Smooth muscle cell (in vitro differentiated cells): ENCODE data around the gene CRELD1. TPM values are rescaled to one million over a fixed set of nuclear protein-coding genes. Genes with fewer than 3 reads are reported as not detected.
A peak's percentile ranks its signal among the peaks of the same experiment; 100 is the strongest.

ENCODE experiments used
- DNase-seq: peaks from one replicate; lab custom pipeline; 2025; ENCODE audit not compliant: unreplicated experiment; lab: John Stamatoyannopoulos, UW
- H2AFZ ChIP-seq: fragments of 200-600 bp; sonication (generic); 2 replicates; pipeline ENCODE4 v1.6.0; 2016; ENCODE audit warnings: antibody characterized with exemption, low read depth, mild to moderate bottlenecking
- H3F3A ChIP-seq: fragments of 200-600 bp; sonication (generic); 2 replicates; pipeline ENCODE4 v1.6.0; 2017; ENCODE audit warnings: antibody characterized with exemption, low read depth
- H3K27ac ChIP-seq: fragments of 200-600 bp; sonication (generic); 2 replicates; pipeline ENCODE4 v1.5.1; 2016; ENCODE audit warnings: low read depth, mild to moderate bottlenecking
- H3K27me3 ChIP-seq: fragments of 200-600 bp; sonication (generic); 2 replicates; pipeline ENCODE4 v1.6.1; 2016; ENCODE audit warnings: low read depth, mild to moderate bottlenecking
- H3K36me3 ChIP-seq: fragments of 200-600 bp; sonication (generic); 2 replicates; pipeline ENCODE4 v1.5.1; 2016; ENCODE audit warnings: low read depth
- H3K4me1 ChIP-seq: fragments of 200-600 bp; sonication (generic); 2 replicates; pipeline ENCODE4 v1.5.1; 2016; ENCODE audit warnings: low read depth
- H3K4me2 ChIP-seq: fragments of 200-600 bp; sonication (generic); 2 replicates; pipeline ENCODE4 v1.6.0; 2016; ENCODE audit warnings: mild to moderate bottlenecking
- H3K4me3 ChIP-seq: fragments of 200-600 bp; sonication (generic); 2 replicates; pipeline ENCODE4 v1.5.1; 2016; ENCODE audit warnings: mild to moderate bottlenecking
- H3K79me2 ChIP-seq: fragments of 200-600 bp; sonication (generic); 2 replicates; pipeline ENCODE4 v1.6.0; 2016; ENCODE audit warnings: low read depth, mild to moderate bottlenecking
- H3K9ac ChIP-seq: fragments of 200-600 bp; sonication (generic); 2 replicates; pipeline ENCODE4 v1.6.0; 2016; ENCODE audit warnings: low read depth
- H3K9me3 ChIP-seq: fragments of 200-600 bp; sonication (generic); replicated peaks from 2 replicates; pipeline ENCODE4 v1.5.1; 2016; ENCODE audit warnings: low read depth
- H4K20me1 ChIP-seq: fragments of 200-600 bp; sonication (generic); 2 replicates; pipeline ENCODE4 v1.6.0; 2016; ENCODE audit warnings: low read depth
- WGBS: methylation state at CpG from one replicate; pipeline ENCODE4 v1.1.7; 2016; ENCODE audit warnings: low lambda C conversion rate; 5-methylcytosine and 5-hydroxymethylcytosine counted together
- polyA plus RNA-seq: library from polyadenylated mRNA; unstranded; fragments of >200 nt; fragmentation: Nextera tagmentation; extraction: Ambion mirVana; gene quantifications from 2 replicates; pipeline ENCODE4 v1.2.1, GENCODE V29; 2016
- total RNA-seq: library from RNA; depleted of rRNA; stranded (reverse); fragments of >200 nt; gene quantifications from 2 replicates; pipeline ENCODE4 v1.2.3, GENCODE V29; 2014
- TF ChIP-seq, protein P1 (sequence below): fragments of 200-600 bp; sonication (generic); IDR thresholded peaks from 2 replicates; pipeline ENCODE4 v1.5.1; 2017; ENCODE audit warnings: borderline replicate concordance, mild to moderate bottlenecking, antibody characterized with exemption; ENCODE audit not compliant: insufficient read depth, poor library complexity, severe bottlenecking

Gene CRELD1, protein sequence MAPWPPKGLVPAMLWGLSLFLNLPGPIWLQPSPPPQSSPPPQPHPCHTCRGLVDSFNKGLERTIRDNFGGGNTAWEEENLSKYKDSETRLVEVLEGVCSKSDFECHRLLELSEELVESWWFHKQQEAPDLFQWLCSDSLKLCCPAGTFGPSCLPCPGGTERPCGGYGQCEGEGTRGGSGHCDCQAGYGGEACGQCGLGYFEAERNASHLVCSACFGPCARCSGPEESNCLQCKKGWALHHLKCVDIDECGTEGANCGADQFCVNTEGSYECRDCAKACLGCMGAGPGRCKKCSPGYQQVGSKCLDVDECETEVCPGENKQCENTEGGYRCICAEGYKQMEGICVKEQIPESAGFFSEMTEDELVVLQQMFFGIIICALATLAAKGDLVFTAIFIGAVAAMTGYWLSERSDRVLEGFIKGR
- total RNA-seq, result 25.8 and 26.4 TPM in 2 replicates
- 55.9 and 68.6 TPM in 2 replicates for polyA plus RNA-seq

DNA sequence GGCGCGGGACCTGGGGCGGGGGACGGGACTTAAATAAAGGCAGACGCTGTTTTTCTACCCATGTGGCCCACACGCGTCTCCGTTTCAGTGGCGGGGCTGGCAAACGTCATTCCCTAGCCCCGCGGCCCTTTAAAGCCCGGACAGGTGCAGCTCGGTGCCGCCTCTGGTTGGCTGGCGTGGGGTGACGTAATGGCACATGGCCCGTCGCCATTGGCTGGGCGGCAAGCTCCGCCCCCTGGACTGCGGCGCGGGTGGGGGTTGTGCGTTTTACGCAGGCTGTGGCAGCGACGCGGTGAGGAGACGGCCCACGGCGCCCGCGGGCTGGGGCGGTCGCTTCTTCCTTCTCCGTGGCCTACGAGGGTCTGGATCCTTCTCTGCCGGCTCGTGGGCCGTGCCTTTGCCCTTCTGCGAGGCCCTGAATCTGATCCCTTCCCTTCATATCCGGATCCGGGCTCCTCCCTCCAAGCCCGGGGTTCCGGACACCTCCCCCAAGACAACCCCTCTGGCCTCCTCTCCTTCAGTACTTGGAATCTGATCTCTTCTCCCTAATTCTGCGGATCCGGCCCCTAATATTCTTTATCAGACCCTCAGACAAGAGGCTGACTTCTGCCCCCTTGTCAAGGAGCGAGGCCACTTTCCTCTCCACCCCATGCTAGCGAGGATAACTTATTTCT lies at the start of gene CRELD1:
Gene CRELD1 (plus strand): TSS at position 274 of the 674 bp plus-strand sequence. CDS start 605 bp downstream, outside the sequence.
- WGBS, result 3% methylated on average over 44 of the region's 50 CpGs
- H3K79me2 ChIP-seq, result no peaks in the 10 kb centered on the region
- H4K20me1 ChIP-seq, result no peaks in the 10 kb centered on the region
- DNase-seq, result peak; percentile 78
- H3K36me3 ChIP-seq, result no peaks in the 10 kb centered on the region
- no peaks in the 10 kb centered on the region for H3K27me3 ChIP-seq
- peak within 1 kb of the TSS; percentile 70 for H3K9ac ChIP-seq
- no peaks in the 10 kb centered on the region for H3F3A ChIP-seq
- H3K4me1 ChIP-seq, result peaks cover 15% of the 10 kb centered on the region
- peak within 1 kb of the TSS; percentile 83 for H3K4me2 ChIP-seq
- H3K4me3 ChIP-seq, result peak within 1 kb of the TSS; percentile 70
- peak within 1 kb of the TSS; percentile 71 for H3K27ac ChIP-seq
- no peaks in the 10 kb centered on the region for H3K9me3 ChIP-seq
- H2AFZ ChIP-seq, result peak within 1 kb of the TSS; percentile 83
- TF ChIP-seq, protein P1, sequence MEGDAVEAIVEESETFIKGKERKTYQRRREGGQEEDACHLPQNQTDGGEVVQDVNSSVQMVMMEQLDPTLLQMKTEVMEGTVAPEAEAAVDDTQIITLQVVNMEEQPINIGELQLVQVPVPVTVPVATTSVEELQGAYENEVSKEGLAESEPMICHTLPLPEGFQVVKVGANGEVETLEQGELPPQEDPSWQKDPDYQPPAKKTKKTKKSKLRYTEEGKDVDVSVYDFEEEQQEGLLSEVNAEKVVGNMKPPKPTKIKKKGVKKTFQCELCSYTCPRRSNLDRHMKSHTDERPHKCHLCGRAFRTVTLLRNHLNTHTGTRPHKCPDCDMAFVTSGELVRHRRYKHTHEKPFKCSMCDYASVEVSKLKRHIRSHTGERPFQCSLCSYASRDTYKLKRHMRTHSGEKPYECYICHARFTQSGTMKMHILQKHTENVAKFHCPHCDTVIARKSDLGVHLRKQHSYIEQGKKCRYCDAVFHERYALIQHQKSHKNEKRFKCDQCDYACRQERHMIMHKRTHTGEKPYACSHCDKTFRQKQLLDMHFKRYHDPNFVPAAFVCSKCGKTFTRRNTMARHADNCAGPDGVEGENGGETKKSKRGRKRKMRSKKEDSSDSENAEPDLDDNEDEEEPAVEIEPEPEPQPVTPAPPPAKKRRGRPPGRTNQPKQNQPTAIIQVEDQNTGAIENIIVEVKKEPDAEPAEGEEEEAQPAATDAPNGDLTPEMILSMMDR, result no peak

DNA sequence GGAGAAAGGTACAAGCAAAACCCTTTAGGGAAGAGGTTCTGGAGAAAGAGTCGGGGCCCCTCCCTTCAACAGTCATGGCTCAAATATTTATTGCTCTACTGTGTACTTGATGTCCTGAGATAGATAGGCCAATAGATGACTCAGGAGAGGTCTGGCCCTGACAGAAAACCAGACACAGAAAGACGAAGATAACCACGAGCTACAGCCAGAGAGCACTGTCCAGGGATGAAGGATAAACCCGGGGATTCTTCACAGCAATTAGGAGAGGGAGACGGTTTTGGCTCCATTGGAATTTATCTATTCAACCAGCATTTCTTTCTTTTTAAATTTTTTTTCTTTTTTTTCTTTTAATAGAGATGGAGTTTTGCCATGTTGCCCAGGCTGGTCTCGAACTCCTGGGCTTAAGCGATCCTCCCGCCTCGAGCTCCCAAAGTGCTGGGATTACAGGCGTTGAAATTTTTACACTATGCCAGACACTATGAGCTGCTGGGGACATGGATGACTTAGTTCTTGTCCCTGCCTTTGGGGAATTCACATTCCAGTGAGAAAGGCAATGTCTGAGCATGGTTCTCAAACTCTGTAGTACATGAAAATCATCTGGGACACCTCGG lies 49.0 kb upstream of the CRELD1 start:
- DNase-seq, result no peak

DNA sequence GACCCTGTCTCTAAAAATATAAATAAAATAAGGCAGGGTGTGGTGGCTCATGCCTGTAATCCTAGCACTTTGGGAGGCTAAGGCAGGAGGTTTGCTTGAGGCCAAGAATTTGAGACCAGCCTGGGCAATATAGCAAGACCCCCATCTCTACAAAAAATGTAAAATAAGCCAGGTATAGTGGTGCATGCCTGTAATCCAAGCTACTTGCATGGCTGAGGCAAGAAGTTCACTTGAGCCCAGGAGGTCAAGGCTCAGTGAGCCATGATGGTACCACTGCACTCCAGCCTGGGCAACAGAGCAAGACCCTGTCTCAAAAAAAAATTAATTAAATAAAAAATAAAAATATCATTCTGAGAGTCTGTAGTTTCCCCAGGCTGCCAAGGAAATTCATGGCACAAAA lies 47.3 kb upstream of the CRELD1 start:
- DNase-seq, result no peak
- Histone ChIP-seq H3K79me2 (peaks cover 9% of the 10 kb centered on the region), H3K9me3 (no peaks in the 10 kb centered on the region), H3K27ac (no peak overlapping the region), H3K4me3 (no peak overlapping the region), H3K9ac (no peak overlapping the region), H4K20me1 (no peaks in the 10 kb centered on the region), H3K27me3 (no peaks in the 10 kb centered on the region), H3K4me2 (no peak overlapping the region), H3F3A (peaks cover 20% of the 10 kb centered on the region), H3K4me1 (peaks cover 9% of the 10 kb centered on the region), H3K36me3 (no peaks in the 10 kb centered on the region), H2AFZ (no peak overlapping the region)
- TF ChIP-seq, protein P1, result no peak

More for the DNA sequence above, 49.0 kb upstream of the CRELD1 start:
- no peaks in the 10 kb centered on the region for H3K9me3 ChIP-seq
- H3K36me3 ChIP-seq, result no peaks in the 10 kb centered on the region
- 5% methylated on average over 11 of the region's 11 CpGs for WGBS
- no peaks in the 10 kb centered on the region for H4K20me1 ChIP-seq
- H3K4me2 ChIP-seq, result peak overlapping the region; percentile 74
- H3K4me1 ChIP-seq, result peaks cover 6% of the 10 kb centered on the region
- no peaks in the 10 kb centered on the region for H3K27me3 ChIP-seq
- no peaks in the 10 kb centered on the region for H3K79me2 ChIP-seq
- no peak overlapping the region for H2AFZ ChIP-seq
- no peak overlapping the region for H3K4me3 ChIP-seq
- peak overlapping the region; percentile 96 for H3K27ac ChIP-seq
- TF ChIP-seq, protein P1, result no peak
- peaks cover 20% of the 10 kb centered on the region for H3F3A ChIP-seq
- peak overlapping the region; percentile 51 for H3K9ac ChIP-seq
